MM.1S (cell line): ENCODE results near the gene LRPAP1.

Source experiments
- EZH2phosphoT487 ChIP-seq: fragments of 300-600 bp; sonication (generic); IDR thresholded peaks from 2 replicates; pipeline ENCODE4 v1.6.1; 2018; ENCODE audit warnings: antibody characterized with exemption, low read length
- TF ChIP-seq, protein P1 (sequence below): fragments of 300-600 bp; sonication (generic); IDR thresholded peaks from 2 replicates; pipeline ENCODE4 v1.5.1; 2016; ENCODE audit warnings: antibody characterized with exemption, low read length, mixed read lengths

DNA sequence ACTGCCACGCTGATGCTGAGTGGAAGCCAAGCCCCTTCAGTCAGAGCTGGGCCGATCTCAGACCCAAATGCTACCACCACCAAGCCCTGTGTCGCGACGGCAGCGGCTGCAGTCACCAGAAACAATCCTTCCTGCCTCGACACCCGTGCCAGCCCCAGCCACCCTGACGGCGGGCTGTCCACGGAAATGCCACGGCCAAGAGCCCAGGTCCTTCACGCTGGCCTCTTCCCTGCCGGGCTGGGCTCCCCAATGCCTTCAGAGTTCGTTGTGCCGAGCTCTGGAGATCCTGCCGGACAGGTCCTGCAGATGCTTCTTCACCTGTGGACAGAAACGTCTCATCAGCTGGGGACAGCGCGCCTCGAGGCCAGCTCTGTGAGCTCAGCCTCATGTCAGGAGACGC, 19.5 kb downstream of the LRPAP1 start:
- no peak for TF ChIP-seq EZH2phosphoT487
- TF ChIP-seq, protein P1, sequence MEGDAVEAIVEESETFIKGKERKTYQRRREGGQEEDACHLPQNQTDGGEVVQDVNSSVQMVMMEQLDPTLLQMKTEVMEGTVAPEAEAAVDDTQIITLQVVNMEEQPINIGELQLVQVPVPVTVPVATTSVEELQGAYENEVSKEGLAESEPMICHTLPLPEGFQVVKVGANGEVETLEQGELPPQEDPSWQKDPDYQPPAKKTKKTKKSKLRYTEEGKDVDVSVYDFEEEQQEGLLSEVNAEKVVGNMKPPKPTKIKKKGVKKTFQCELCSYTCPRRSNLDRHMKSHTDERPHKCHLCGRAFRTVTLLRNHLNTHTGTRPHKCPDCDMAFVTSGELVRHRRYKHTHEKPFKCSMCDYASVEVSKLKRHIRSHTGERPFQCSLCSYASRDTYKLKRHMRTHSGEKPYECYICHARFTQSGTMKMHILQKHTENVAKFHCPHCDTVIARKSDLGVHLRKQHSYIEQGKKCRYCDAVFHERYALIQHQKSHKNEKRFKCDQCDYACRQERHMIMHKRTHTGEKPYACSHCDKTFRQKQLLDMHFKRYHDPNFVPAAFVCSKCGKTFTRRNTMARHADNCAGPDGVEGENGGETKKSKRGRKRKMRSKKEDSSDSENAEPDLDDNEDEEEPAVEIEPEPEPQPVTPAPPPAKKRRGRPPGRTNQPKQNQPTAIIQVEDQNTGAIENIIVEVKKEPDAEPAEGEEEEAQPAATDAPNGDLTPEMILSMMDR = no peak
